NB4 (cell line): ENCODE measurements around the gene MINDY4.

ENCODE experiments used
- DNase-seq: peaks from one replicate; pipeline ENCODE4 v3.0.0; 2010; ENCODE audit warnings: low read depth
- H3K4me3 ChIP-seq: one replicate; pipeline ENCODE4 v1.5.1; 2011; ENCODE audit warnings: mild to moderate bottlenecking, low read depth, low read length, moderate library complexity
- MYC ChIP-seq: IDR thresholded peaks from 2 replicates; pipeline ENCODE4 v1.6.1; 2011; ENCODE audit warnings: low read depth, low read length
- POLR2A ChIP-seq: IDR thresholded peaks from 2 replicates; pipeline ENCODE4 v1.6.1; 2011; ENCODE audit warnings: mild to moderate bottlenecking; ENCODE audit not compliant: insufficient read length; ENCODE audit errors: extremely low read depth
- TF ChIP-seq, protein P1 (sequence below): IDR thresholded peaks from one replicate; pipeline ENCODE4 v1.5.1; 2012; ENCODE audit warnings: low read depth, low read length
- TF ChIP-seq, protein P2 (sequence below): IDR thresholded peaks from 2 replicates; pipeline ENCODE4 v1.6.1; 2011; ENCODE audit warnings: low read depth, low read length

Gene MINDY4

DNA sequence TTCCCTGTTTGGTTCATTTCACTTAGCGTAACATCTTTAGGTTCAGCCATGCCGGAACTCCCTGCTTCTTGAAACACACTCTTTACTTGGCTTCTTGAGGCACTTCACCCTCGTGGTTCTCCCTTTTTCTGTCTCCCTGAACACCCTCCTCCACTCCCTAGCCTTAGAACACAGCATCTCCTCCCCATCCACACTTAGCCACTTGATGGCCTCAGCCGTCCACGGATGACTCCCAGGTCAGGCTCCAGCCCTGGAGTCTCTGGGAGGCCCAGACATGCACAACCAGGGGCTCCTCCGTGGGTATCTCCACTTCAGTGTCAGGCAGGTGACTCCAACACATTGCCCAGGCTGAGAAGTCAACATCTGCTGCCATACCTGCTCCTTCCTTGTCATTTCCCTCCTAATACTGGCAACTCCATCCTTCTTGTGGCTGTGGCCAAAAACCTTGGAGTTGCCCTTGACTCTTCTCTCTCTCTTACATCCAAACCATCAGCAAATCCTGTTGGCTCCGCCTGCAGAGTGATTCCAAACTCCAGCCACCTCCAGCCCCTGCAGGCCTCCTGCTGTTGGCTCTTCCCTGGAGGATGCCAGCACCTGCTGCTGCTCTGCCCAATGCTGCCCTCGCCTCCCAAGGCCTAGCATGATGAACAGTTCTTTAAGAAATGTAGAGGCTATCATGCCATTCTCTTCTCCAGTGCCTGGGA, 27.7 kb upstream of the MINDY4 start:
- H3K4me3 ChIP-seq: no peak overlapping the region
- peak; percentile 40 for DNase-seq
- TF ChIP-seq POLR2A: no peak
- TF ChIP-seq, protein P1, sequence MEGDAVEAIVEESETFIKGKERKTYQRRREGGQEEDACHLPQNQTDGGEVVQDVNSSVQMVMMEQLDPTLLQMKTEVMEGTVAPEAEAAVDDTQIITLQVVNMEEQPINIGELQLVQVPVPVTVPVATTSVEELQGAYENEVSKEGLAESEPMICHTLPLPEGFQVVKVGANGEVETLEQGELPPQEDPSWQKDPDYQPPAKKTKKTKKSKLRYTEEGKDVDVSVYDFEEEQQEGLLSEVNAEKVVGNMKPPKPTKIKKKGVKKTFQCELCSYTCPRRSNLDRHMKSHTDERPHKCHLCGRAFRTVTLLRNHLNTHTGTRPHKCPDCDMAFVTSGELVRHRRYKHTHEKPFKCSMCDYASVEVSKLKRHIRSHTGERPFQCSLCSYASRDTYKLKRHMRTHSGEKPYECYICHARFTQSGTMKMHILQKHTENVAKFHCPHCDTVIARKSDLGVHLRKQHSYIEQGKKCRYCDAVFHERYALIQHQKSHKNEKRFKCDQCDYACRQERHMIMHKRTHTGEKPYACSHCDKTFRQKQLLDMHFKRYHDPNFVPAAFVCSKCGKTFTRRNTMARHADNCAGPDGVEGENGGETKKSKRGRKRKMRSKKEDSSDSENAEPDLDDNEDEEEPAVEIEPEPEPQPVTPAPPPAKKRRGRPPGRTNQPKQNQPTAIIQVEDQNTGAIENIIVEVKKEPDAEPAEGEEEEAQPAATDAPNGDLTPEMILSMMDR: no peak
- TF ChIP-seq, protein P2, sequence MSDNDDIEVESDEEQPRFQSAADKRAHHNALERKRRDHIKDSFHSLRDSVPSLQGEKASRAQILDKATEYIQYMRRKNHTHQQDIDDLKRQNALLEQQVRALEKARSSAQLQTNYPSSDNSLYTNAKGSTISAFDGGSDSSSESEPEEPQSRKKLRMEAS: no peak
- no peak for TF ChIP-seq MYC

GRCh38 chr7:30744075-30744417, 27.2 kb upstream of the MINDY4 start:
- no peak overlapping the region for H3K4me3 ChIP-seq
- no peak for TF ChIP-seq MYC
- no peak for TF ChIP-seq POLR2A
- TF ChIP-seq, protein P2: no peak
- TF ChIP-seq, protein P1: no peak
- DNase-seq: no peak

DNA sequence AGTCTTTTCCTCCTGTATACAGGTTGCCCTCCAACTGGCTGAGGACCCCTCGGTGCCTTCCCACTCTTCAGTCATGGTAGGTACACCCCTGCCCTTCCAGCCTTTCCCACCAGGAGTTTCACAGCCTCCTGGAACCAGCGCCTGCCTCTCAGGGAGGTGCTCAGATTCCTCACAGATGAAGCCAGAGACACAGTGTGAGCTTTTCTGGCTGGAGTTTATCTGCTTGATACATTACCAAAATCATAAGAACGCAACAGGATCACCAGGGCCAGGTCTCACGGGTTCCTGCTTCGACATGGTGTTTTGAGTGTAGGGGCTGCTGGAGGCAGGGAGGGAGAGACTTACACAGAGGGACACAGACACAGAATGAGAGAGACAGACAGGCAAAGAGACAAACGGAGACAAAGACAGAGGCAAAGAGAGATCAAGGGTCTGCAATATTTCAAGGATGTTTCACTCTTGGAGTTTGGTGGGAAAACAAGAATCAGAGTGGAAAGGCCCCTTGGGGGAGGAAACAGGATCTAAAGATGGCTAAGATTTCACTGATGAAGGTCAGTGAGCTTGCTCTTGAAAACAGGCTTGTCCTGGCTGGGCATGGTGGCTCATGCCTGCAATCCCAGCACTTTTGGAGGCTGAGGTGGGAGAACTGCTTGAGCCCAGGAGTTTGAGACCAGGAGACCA, 25.8 kb upstream of the MINDY4 start:
- DNase-seq: no peak
- no peak overlapping the region for H3K4me3 ChIP-seq
- TF ChIP-seq POLR2A: no peak
- TF ChIP-seq, protein P2: no peak
- TF ChIP-seq, protein P1: no peak
- no peak for TF ChIP-seq MYC

DNA sequence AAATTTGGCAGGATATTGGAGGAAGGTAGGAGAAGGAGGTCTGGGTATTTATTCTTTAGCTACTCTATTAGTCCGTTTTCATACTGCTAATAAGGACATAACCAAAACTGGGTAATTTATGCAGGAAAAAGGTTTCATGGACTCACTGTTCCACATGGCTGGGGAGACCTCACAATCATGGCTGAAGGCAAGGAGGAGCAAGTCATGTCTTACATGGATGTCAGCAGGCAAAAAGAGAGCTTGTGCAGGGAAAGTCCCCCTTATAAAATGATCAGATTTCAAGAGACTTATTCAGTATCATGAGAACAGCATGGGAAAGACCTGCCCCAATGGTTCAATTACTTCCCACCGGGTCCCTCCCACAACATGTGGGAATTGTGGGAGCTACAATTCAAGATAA, 21.2 kb upstream of the MINDY4 start:
- H3K4me3 ChIP-seq: no peak overlapping the region
- no peak for TF ChIP-seq MYC
- no peak for TF ChIP-seq POLR2A
- TF ChIP-seq, protein P1: no peak
- TF ChIP-seq, protein P2: no peak
- DNase-seq: no peak

DNA sequence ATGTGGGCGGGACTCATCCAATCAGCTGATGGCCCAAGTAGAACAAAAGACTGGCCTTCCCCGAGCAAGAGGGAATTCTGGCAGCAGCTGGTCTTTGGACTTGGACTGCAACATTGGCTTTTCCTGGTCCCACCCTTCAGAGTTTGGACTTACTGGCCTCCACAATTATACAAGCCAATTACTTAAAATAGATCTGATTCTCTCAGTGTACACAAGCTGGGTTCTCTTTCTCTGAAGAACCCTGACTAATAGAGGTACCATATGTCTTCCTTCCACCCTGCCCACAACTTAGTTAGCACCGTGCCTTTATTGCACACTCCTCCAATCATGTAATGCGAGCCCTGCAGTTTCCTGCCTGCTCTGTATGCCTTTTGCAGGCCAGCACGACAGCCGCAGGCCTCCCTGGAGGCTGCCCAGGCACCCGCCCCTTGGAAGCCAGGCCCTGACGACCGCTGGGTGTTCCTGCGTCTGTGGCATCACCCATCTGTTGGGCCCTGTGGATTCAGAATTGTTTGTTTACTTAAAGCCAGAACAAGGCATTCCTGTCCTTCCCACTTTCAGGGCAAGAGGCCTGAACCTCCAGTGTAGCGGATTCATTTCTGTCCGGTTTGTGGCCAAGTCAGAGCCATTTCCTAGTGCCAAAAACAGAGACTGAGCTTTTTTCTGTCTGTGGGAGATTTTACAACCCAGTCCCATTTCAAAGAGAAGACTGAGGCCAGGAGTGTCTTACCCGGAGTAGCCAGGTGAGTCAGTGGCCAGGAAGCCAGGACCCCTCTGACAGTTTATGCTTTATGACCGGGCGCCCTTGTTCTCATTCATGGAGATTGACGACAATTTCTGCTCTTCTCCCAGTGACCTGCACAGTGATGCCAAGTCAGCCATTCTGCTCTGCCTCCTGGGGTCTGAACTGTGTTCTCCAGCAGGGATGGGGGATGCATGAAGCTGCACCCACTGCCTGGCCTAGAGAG, 20.2 kb upstream of the MINDY4 start:
- TF ChIP-seq MYC: no peak
- TF ChIP-seq, protein P1: no peak
- no peak for TF ChIP-seq POLR2A
- TF ChIP-seq, protein P2: no peak
- DNase-seq: no peak
- no peak overlapping the region for H3K4me3 ChIP-seq
